Stimulated activated CD4-positive, alpha-beta T cell treated with anti-CD3 and anti-CD28 coated beads, Interleukin-12 subunit alpha, Interleukin-12 subunit beta, amount 100 ng/mL, for 4 hours (primary cell): ENCODE results near the gene DUOX1.
"Not testable (repeated sequence)": the region's sequence is repeated elsewhere in the genome, so short reads cannot be mapped to it uniquely, and the experiment has no call there.

Experiments used
- DNase-seq: peaks from one replicate; pipeline ENCODE4 v3.0.0-alpha.2; 2020

The DUOX1 gene

DNA sequence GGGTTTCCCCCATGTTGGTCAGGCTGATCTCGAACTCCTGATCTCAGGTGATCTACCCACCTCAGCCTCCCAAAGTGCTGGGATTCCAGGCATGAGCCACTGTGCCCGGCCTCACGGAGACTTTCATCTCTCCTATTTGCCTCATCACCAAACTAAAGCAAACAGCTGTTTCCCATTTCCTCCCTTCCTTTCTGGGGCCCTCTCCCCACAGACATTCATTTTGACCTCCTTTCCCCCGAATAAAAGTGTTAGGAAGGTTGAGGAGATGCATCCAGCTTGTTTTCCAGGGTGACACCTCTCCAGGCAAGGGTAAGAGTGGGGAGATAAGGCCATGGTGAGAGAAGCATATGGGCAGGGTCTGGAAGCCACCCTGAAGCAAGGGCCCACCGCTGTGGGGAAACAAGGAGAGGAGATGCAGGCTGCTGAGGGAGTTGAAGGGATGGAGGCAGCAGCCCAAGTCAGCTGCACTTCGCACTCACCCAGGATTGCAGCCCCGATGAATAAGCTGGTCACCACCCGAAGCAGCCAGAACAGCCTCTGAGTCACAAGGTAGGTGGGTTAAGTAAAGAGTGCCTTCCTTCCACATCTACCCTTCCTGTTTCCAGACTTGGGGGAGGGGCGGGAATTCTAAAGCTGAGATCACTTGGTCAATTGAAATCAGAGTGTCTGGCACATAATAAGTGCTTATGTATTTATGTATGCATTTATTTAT lies 7.9 kb upstream of the DUOX1 start:
- DNase-seq, result no peak

DNA sequence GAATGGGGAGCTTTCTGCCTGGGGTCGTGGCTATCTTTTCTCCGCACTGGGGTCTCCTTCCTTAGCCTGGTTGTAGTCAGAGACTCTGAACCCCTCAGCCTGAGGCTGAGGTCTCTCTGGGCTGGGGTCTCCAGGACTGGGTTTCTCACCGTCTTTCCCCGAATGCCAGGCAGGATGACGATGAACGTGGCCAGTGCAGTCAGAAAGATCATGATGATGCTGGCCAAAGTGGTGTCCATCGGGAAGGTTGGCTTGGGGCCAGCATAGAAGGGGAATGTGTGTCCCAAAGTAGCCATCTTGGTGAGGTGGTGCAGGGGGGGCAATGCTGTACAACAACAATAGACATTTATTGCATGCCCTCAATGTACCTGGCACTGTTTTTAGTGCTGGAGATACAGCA lies 7.1 kb upstream of the DUOX1 start:
- no peak for DNase-seq

DNA sequence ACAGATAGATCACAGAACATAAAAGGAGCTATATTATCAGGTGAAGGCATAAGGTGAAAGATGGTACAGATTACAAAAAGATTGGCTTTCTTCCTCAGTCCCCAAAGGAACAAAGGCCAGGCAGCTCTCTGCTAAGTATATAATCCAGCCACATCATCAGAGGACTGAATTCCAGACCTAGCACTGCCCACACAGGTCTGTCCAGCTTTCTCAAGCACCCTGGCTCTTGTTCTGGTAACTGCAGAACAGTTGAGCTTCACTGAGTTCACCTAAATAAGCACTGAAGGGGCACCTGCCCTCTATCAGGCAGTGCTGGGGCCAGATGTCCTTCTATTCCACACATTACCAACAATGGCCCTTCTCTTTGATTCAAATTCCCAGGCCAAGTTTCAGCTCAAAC lies 6.4 kb upstream of the DUOX1 start:
- DNase-seq, result no peak

- no peak for DNase-seq
These were observed 3.1 kb upstream of the DUOX1 start for GRCh38 chr15:45126535-45127158.

- no peak for DNase-seq
These were observed 689 bp upstream of the DUOX1 start for GRCh38 chr15:45128971-45129639.

- no peak for DNase-seq
These were observed 652 bp downstream of the DUOX1 start for GRCh38 chr15:45130291-45131000.

DNA sequence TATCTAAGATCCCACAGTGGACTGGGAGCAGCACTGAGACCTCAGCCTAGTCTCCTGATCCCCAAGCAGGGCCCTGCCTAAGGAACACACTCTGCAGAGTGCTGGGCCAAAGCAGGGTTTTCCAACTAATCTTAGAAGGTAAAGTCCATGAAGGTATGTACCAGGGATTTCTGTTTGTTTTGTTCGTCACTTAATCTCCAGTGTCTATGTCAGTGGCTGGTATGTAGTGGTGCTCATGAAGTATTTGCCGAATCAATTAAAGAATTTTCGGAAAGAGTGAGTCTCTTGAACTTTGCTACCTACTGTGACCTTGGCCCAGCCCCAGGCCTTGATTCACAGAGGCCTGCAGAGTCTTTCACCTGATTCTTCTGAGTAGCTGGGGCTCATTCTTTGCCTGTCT lies 1.7 kb downstream of the DUOX1 start:
- DNase-seq, result no peak

DNA sequence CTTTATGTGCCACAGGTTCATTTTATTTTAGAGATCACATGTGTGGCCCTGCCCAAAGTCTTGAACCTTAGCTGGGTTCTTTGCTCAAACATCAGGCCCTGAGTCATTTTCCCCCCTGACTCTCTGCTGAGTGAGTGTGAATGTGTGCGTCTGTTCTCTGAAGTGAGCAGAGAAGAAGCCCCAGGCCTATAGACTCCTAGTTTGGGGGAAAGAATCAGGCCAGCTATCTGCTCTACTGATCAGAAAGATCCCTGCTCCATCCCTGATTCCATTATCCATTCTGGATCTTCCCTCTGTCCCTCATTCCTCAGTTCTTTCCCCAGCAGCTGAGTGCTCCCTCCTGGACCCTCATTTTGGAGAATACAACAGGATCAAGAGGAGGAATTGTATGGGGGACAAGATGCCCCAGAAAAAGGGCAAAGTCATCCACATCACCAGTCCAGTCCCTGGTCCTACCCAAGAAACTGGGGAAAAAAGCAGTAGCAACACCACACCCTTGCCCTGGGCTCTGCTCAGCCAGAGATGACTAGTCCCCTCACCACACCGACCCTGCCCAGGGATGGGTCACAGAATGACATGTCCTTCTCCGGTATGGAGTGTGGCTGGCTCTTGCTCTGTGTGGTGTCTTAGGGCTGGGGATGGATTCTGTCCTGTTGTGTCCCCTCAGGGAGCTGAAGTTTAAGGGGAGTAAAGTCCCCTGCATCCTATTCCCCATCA lies 3.2 kb downstream of the DUOX1 start:
- DNase-seq, result no peak

- no peak for DNase-seq
These were observed 3.7 kb downstream of the DUOX1 start for GRCh38 chr15:45133561-45133920.

DNA sequence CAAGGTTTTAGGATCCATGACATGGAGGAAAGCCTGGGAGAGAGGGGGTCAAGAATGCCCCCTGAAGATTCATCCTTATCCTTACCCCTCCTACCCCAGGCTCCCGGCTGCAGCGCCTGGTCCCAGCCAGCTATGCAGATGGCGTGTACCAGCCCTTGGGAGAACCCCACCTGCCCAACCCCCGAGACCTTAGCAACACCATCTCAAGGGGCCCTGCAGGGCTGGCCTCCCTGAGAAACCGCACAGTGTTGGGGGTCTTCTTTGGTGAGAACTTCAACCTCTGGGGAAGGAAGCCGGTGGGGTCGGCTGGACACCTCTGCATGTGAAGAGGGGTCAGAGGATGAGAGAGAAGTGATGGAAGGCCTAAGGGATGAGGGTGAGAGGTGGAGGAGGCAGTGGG lies 4.3 kb downstream of the DUOX1 start:
- no peak for DNase-seq

GRCh38 chr15:45134682-45135604 lies 5.1 kb downstream of the DUOX1 start:
- no peak for DNase-seq

- not testable (repeated sequence) for DNase-seq
These were observed 6.0 kb downstream of the DUOX1 start for GRCh38 chr15:45135705-45136377.

DNA sequence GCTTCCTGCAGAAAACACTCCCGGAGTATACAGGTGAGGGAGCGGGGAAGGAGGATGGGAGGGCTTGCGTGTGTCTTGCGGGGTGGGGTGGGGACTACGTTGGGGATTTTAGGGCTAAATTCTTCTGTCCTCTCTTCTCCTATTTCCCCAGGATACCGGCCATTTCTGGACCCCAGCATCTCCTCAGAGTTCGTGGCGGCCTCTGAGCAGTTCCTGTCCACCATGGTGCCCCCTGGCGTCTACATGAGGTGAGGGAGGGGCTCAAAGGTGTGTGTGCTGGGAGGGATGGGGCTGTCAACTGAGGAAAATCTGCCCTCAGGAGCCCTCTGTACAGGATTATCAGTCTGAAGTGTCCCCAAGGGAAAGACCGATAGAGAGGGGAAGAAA lies 6.6 kb downstream of the DUOX1 start:
- no peak for DNase-seq

GRCh38 chr15:45137703-45138102 lies 7.9 kb downstream of the DUOX1 start:
- DNase-seq, result no peak

- no peak for DNase-seq
These were observed 9.3 kb downstream of the DUOX1 start for GRCh38 chr15:45138814-45139765.

- no peak for DNase-seq
These were observed 10.0 kb downstream of the DUOX1 start for GRCh38 chr15:45139770-45140169.

DNA sequence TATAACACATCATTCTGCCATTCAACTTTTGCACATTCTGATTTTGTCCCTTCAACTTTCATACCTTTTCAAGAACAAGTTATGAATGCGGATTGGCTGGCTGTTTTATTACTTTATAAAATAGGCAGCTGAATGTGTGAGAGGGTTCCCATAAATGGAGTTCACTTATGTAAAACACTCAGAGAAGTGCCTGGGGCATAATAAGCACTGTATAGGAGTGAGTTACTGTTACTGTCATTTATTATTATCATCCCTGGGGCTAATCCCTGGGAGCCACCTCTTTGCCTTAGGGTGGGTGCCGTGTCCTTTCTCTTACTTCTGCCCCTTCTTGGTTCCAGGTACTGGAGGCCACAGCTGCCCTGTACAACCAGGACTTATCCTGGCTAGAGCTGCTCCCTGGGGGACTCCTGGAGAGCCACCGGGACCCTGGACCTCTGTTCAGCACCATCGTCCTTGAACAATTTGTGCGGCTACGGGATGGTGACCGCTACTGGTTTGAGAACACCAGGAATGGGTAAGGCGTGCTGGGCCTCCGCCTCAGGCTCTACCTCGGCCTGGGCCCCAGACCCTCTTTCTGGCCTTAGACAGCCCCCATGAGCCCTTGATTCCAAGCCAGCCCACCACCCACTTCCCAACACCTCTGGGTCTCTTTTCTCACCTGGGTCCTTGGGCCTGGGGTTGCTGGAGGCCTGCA lies 10.9 kb downstream of the DUOX1 start:
- no peak for DNase-seq

GRCh38 chr15:45141386-45141785 lies 11.6 kb downstream of the DUOX1 start:
- no peak for DNase-seq

GRCh38 chr15:45143056-45143455 lies 13.3 kb downstream of the DUOX1 start:
- DNase-seq, result no peak

DNA sequence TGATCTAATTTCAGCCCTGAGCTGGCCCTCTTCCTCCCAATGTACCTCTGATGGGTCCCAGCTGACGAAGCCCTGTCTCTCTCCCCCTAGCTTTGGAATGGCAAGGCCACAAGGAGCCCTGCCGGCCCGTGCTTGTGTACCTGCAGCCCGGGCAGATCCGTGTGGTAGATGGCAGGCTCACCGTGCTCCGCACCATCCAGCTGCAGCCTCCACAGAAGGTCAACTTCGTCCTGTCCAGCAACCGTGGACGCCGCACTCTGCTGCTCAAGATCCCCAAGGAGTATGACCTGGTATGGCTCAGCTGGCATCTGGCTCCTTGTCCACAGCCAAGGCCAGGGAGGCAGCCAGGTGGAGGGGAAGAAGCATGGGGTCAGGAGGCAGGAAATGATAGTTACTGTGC lies 14.2 kb downstream of the DUOX1 start:
- DNase-seq, result no peak
